ENCODE results near the gene CREB3L2. TPM values are rescaled to one million over a fixed set of nuclear protein-coding genes. Genes with fewer than 3 reads are reported as not detected.

CREB3L2 gene
- total RNA-seq, 1 donor from 2014 or later, result 28.9 TPM

DNA sequence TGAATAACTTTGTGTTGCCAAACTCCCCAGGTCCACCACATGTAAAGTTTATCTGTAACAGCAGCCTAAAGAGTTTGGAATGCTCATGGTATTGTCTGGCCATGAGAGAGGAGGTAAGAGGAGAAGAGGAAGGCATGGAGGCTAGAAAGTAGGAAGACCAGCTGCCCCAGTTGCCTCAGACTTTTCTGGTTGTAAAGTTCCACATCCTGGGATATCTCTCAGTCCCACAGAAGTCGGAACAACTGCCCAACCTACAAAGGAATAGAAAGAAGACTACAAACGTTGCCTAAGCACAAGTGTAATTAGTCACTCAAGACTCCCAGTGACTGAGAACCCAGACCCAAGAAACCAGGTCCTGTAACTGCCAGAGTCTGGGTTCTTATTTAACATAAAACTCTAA lies 47.3 kb downstream of the CREB3L2 start:
- Histone ChIP-seq H3K36me3 (no peaks in the 10 kb centered on the region), H3K4me1 (peaks cover 95% of the 10 kb centered on the region), H3K4me3 (no peak overlapping the region), H3K27ac (replicated peaks) (no peak overlapping the region), H3K9me3 (replicated peaks) (no peaks in the 10 kb centered on the region), H3K27me3 (ENCODE audit: low read depth) (no peaks in the 10 kb centered on the region)
- intact Hi-C loops (cut with micrococcal nuclease), result no loop called here
- no peak for DNase-seq
- TF ChIP-seq, protein P1, sequence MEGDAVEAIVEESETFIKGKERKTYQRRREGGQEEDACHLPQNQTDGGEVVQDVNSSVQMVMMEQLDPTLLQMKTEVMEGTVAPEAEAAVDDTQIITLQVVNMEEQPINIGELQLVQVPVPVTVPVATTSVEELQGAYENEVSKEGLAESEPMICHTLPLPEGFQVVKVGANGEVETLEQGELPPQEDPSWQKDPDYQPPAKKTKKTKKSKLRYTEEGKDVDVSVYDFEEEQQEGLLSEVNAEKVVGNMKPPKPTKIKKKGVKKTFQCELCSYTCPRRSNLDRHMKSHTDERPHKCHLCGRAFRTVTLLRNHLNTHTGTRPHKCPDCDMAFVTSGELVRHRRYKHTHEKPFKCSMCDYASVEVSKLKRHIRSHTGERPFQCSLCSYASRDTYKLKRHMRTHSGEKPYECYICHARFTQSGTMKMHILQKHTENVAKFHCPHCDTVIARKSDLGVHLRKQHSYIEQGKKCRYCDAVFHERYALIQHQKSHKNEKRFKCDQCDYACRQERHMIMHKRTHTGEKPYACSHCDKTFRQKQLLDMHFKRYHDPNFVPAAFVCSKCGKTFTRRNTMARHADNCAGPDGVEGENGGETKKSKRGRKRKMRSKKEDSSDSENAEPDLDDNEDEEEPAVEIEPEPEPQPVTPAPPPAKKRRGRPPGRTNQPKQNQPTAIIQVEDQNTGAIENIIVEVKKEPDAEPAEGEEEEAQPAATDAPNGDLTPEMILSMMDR (IDR thresholded peaks at IDR 0.05; ENCODE audit: borderline replicate concordance), result no peak

DNA sequence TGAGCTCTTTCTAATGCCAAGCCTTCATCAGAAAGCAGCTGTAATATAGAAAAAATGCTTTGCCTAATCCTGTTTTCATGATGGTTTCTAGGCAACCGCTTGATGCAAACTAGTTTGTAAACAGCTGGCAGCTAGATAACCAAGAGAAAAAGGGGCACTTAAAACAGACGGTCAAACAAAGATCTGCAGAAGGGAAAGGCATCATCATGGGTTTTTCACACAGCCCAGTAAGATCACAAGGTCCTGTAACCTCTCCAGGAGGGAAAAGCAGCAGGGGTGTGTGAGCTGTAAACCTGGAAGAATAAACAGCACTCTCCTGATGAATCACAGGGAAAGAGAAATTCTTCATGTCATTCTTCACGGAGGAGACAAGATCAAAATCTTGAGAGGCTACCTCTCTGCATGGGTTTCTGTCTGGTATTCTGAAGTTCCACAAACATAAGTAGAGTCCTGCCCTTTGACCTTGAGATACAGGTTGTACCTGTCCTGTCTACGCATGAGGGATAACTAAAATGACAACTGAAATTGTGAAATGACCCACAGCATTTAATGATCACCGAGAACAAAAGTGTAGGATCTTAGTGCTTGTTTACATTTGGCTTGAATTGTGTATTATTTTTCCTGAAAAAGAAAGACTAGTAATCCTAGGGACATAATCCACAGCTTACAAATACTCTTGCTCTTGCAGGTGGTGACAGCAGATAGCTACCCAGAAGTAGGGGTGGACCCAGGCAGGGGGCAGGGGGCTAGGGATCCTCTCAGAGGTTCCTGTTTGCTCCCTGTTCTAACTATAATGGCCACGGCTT lies 48.0 kb downstream of the CREB3L2 start:
- H3K4me3 ChIP-seq, result no peak overlapping the region
- intact Hi-C loops (cut with micrococcal nuclease), result no loop called here
- TF ChIP-seq, protein P1 (IDR thresholded peaks at IDR 0.05; ENCODE audit: borderline replicate concordance), result no peak
- no peaks in the 10 kb centered on the region for H3K9me3 ChIP-seq (replicated peaks)
- no peak overlapping the region for H3K27ac ChIP-seq (replicated peaks)
- peaks cover 94% of the 10 kb centered on the region for H3K4me1 ChIP-seq
- no peaks in the 10 kb centered on the region for H3K36me3 ChIP-seq
- no peaks in the 10 kb centered on the region for H3K27me3 ChIP-seq (ENCODE audit: low read depth)
- no peak for DNase-seq

DNA sequence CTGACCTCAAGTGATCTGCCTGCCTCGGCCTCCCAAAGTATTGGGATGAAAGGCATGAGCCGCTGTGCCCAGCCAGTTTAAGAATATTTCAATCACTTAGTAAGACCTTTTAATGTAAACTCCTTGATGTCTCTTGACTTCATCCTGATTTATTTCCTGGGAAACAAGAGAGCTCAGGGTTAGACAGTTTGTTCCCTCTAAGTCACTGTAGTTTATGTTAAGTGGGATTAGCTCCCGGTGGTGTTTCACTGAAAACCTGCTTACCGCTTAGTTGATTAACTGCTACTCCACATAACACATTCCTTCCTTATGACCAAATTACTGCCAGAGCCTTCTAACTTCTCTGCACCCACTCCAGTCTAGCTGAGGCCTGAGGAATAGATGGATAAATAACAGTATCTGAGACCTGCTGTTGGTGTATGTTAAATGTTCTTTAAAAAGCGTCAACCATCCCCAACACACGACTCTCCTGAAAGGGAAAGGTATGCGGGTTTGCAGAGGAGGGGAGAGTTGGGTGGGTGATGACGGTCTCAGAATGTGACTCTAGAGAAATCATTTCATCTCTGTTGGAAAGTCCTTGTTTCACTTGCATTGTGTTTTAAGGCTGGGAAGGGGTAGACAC lies 48.7 kb downstream of the CREB3L2 start:
- H3K36me3 ChIP-seq, result no peaks in the 10 kb centered on the region
- no peak overlapping the region for H3K4me3 ChIP-seq
- peaks cover 93% of the 10 kb centered on the region for H3K4me1 ChIP-seq
- no peak overlapping the region for H3K27ac ChIP-seq (replicated peaks)
- intact Hi-C loops (cut with micrococcal nuclease), result no loop called here
- H3K27me3 ChIP-seq (ENCODE audit: low read depth), result no peaks in the 10 kb centered on the region
- H3K9me3 ChIP-seq (replicated peaks), result no peaks in the 10 kb centered on the region
- TF ChIP-seq, protein P1 (IDR thresholded peaks at IDR 0.05; ENCODE audit: borderline replicate concordance), result no peak
- no peak for DNase-seq

DNA sequence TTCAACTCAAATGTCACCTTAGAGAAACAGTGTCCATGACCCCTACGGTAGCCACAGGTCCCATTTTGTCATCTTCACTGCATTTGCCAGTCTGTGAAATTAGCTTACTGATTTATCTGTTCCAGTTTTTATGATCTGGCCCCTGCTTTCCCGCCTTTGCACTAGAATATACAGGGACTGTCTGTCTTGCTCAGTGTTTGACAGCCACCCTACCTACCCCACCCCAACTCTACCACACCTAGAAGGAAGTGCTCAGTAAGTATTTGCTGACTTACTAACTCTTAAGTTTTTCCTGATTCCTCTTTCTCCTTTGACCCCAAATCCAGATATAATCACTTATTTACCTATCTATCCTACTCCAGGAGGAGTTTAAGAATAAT lies 49.5 kb downstream of the CREB3L2 start:
- Histone ChIP-seq H3K27ac (replicated peaks) (no peak overlapping the region), H3K27me3 (ENCODE audit: low read depth) (no peaks in the 10 kb centered on the region), H3K9me3 (replicated peaks) (no peaks in the 10 kb centered on the region), H3K4me3 (no peak overlapping the region), H3K4me1 (peaks cover 87% of the 10 kb centered on the region), H3K36me3 (no peaks in the 10 kb centered on the region)
- TF ChIP-seq, protein P1 (IDR thresholded peaks at IDR 0.05; ENCODE audit: borderline replicate concordance), result no peak
- no peak for DNase-seq
- intact Hi-C loops (cut with micrococcal nuclease), result no loop called here

DNA sequence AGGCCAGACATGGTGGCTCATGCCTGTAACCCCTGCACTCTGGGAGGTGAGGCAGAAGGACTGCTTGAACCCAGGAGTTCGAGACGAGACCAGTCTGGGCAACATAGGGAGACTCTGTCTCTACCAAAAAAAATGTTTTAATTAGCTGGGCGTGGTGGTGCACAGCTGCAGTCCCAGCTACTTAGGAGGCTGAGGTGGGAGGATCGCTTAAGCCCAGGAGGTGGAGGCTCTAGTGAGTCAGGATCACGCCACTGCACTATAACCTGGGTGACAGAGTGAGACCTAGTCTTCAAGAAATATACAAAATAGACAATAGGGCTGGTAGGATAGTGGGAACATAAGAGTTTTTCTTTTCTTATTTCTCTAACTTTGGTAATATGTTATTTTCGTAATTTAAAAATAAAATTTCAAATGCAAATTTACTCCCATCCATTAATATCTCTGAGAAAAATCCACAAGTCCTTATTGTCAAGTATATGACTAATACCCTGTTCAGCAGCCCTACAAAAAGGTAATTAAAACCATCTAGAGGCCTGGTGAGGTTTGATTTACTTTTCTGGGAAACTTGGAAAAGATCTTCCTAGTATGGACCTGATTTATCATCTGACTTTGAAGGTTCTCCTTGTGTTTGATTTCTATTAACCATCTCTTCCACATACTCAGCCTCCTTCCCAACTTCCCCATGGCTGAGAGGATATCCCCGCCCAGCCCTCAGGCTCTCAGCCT lies 50.0 kb downstream of the CREB3L2 start:
- no peak for DNase-seq
- Histone ChIP-seq H3K36me3 (no peaks in the 10 kb centered on the region), H3K27me3 (ENCODE audit: low read depth) (no peaks in the 10 kb centered on the region), H3K4me1 (peaks cover 82% of the 10 kb centered on the region), H3K27ac (replicated peaks) (no peak overlapping the region), H3K4me3 (no peak overlapping the region), H3K9me3 (replicated peaks) (no peaks in the 10 kb centered on the region)
- TF ChIP-seq, protein P1 (IDR thresholded peaks at IDR 0.05; ENCODE audit: borderline replicate concordance), result no peak
- intact Hi-C loops (cut with micrococcal nuclease), result no loop called here

All from left ventricle myocardium inferior (tissue), 1 donor.